GM19324 (cell line): ENCODE data around the gene ATP5PD.
A peak's percentile ranks its signal among the peaks of the same experiment; 100 is the strongest.
"Not testable (repeated sequence)": the region's sequence is repeated elsewhere in the genome, so short reads cannot be mapped to it uniquely, and the experiment has no call there.

Experiments used
- ATAC-seq: cut with Tn5 transposase; IDR thresholded peaks from one replicate; pipeline ENCODE4 v1.9.1; 2021; ENCODE audit warnings: mild to moderate bottlenecking, moderate library complexity; ENCODE audit not compliant: unreplicated experiment, low FRiP score

Gene ATP5PD

GRCh38 chr17:75026650-75027049, 20.1 kb downstream of the ATP5PD start:
- not testable (repeated sequence) for ATAC-seq

GRCh38 chr17:75025398-75025734, 21.4 kb downstream of the ATP5PD start:
- not testable (repeated sequence) for ATAC-seq

- no peak for ATAC-seq
These were observed 21.9 kb downstream of the ATP5PD start for GRCh38 chr17:75024686-75025397.

- no peak for ATAC-seq
These were observed 26.2 kb downstream of the ATP5PD start for GRCh38 chr17:75020331-75021110.

GRCh38 chr17:75019710-75020109, 27.1 kb downstream of the ATP5PD start:
- ATAC-seq = no peak

GRCh38 chr17:75019146-75019545, 27.6 kb downstream of the ATP5PD start:
- no peak for ATAC-seq

- ATAC-seq = no peak
These were observed 33.6 kb downstream of the ATP5PD start for GRCh38 chr17:75013092-75013559.

GRCh38 chr17:75012346-75013091, 34.2 kb downstream of the ATP5PD start, which contains the start of gene MRPL58:
TSS of gene MRPL58 (plus strand) at chr17:75012670. CDS start at chr17:75012687, 17 bp downstream.
- peak; percentile 87 for ATAC-seq

- no peak for ATAC-seq
These were observed 34.7 kb downstream of the ATP5PD start for GRCh38 chr17:75012096-75012345.

- ATAC-seq = no peak
These were observed 35.2 kb downstream of the ATP5PD start for GRCh38 chr17:75011401-75012095.

GRCh38 chr17:75010683-75011400, 35.9 kb downstream of the ATP5PD start:
- ATAC-seq = no peak

GRCh38 chr17:75009139-75009724, 37.5 kb downstream of the ATP5PD start:
- ATAC-seq = no peak

- no peak for ATAC-seq
These were observed 38.4 kb downstream of the ATP5PD start for GRCh38 chr17:75008373-75008772.

GRCh38 chr17:75006653-75007052, 40.1 kb downstream of the ATP5PD start:
- no peak for ATAC-seq

GRCh38 chr17:75006084-75006483, 40.7 kb downstream of the ATP5PD start:
- not testable (repeated sequence) for ATAC-seq

- ATAC-seq = no peak
These were observed 41.5 kb downstream of the ATP5PD start for GRCh38 chr17:75005291-75005690.

GRCh38 chr17:75004371-75004770, 42.4 kb downstream of the ATP5PD start:
- no peak for ATAC-seq

GRCh38 chr17:75003957-75004355, 42.8 kb downstream of the ATP5PD start:
- ATAC-seq = no peak

- ATAC-seq = no peak
These were observed 43.5 kb downstream of the ATP5PD start for GRCh38 chr17:75003070-75003956.
